ENCODE measurements around the gene TXNRD2.

DNA sequence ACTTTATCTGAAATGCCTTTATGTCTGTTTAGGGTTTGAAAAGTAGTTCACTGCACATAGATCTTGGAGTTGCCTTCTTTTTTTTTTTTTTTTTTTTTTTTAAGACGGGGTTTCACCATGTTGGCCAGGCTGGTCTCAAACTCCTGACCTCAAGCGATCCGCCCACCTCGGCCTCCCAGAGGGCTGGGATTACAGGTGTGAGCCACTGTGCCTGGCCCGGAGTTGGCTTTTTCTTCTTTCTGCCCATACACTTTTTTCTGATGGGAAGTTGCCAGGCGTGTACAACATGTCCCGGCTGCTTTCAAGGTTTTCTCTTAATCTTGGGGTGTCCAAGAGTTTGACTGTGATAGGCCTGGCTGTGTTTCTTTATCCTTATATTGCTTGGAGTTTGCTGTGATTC is 74.0 kb downstream of the TXNRD2 start:
- TF ChIP-seq CTCF (IDR thresholded peaks at IDR 0.05; ENCODE audit: borderline replicate concordance, extremely low read depth, low read length, poor library complexity, severe bottlenecking) (no peak), EZH2 (IDR thresholded peaks at IDR 0.05; ENCODE audit: borderline replicate concordance, low read depth, low read length, severe bottlenecking) (no peak)
